ENCODE measurements around the gene FOXJ3.

DNA sequence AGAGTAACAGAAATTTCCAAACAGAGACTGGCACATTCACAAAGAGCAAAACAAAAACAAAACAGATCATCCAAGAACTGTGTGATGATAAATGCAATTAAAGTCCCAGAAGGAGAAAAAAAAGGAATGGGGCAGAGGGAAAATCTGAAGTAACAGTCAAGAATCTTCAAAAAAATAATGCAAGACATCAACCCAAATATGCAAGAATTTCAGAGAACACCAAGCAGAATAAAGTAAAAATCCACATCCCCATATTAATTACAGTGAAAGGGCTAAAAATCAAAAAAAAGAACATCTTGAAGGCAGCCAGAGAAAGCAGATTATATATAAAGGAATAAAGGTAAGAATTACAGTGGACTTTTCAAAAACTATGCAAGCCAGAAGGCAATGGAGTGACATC, 67.1 kb downstream of the FOXJ3 start:
- TF ChIP-seq, protein P1, sequence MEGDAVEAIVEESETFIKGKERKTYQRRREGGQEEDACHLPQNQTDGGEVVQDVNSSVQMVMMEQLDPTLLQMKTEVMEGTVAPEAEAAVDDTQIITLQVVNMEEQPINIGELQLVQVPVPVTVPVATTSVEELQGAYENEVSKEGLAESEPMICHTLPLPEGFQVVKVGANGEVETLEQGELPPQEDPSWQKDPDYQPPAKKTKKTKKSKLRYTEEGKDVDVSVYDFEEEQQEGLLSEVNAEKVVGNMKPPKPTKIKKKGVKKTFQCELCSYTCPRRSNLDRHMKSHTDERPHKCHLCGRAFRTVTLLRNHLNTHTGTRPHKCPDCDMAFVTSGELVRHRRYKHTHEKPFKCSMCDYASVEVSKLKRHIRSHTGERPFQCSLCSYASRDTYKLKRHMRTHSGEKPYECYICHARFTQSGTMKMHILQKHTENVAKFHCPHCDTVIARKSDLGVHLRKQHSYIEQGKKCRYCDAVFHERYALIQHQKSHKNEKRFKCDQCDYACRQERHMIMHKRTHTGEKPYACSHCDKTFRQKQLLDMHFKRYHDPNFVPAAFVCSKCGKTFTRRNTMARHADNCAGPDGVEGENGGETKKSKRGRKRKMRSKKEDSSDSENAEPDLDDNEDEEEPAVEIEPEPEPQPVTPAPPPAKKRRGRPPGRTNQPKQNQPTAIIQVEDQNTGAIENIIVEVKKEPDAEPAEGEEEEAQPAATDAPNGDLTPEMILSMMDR (IDR thresholded peaks at IDR 0.05; ENCODE audit: low read depth, low read length, poor library complexity, severe bottlenecking), result no peak
- TF ChIP-seq EZH2phosphoT487 (IDR thresholded peaks at IDR 0.05; ENCODE audit: borderline replicate concordance, low read length), result no peak

Measured in DOHH2 (cell line).